Measurements from ENCODE around the gene C16orf95.

The C16orf95 gene

GRCh38 chr16:87326151-87326571 lies 9.0 kb upstream of the C16orf95 start:
- no peak overlapping the region for H3K4me3 ChIP-seq (ENCODE audit: low read length)
- H3K27me3 ChIP-seq (ENCODE audit: low read depth, low read length) = no peaks in the 10 kb centered on the region
- H3K4me2 ChIP-seq (ENCODE audit: low read length) = no peak overlapping the region
- no peaks in the 10 kb centered on the region for H4K20me1 ChIP-seq (ENCODE audit: insufficient read depth, low read length)
- H3K79me2 ChIP-seq (ENCODE audit: low read length) = no peaks in the 10 kb centered on the region
- H3K27ac ChIP-seq (ENCODE audit: low read length) = no peak overlapping the region
- H3K9me3 ChIP-seq (ENCODE audit: insufficient read depth, low read length) = no peaks in the 10 kb centered on the region
- H2AFZ ChIP-seq (ENCODE audit: low read depth, low read length) = no peak overlapping the region
- H3K4me1 ChIP-seq (ENCODE audit: low read length) = no peaks in the 10 kb centered on the region
- H3K9ac ChIP-seq (ENCODE audit: low read length) = no peak overlapping the region
- TF ChIP-seq EZH2phosphoT487 (IDR thresholded peaks at IDR 0.05; ENCODE audit: low read depth) (no peak), CTCF (IDR thresholded peaks at IDR 0.05; ENCODE audit: low read depth, low read length) (no peak)
- H3K36me3 ChIP-seq (replicated peaks; ENCODE audit: low read depth, low read length) = no peaks in the 10 kb centered on the region

GRCh38 chr16:87325423-87325858 lies 8.2 kb upstream of the C16orf95 start:
- H3K36me3 ChIP-seq (replicated peaks; ENCODE audit: low read depth, low read length) = no peaks in the 10 kb centered on the region
- no peak overlapping the region for H3K27ac ChIP-seq (ENCODE audit: low read length)
- H3K4me1 ChIP-seq (ENCODE audit: low read length) = no peaks in the 10 kb centered on the region
- no peaks in the 10 kb centered on the region for H3K27me3 ChIP-seq (ENCODE audit: low read depth, low read length)
- no peaks in the 10 kb centered on the region for H4K20me1 ChIP-seq (ENCODE audit: insufficient read depth, low read length)
- no peak overlapping the region for H3K9ac ChIP-seq (ENCODE audit: low read length)
- no peak overlapping the region for H2AFZ ChIP-seq (ENCODE audit: low read depth, low read length)
- H3K9me3 ChIP-seq (ENCODE audit: insufficient read depth, low read length) = no peaks in the 10 kb centered on the region
- H3K4me2 ChIP-seq (ENCODE audit: low read length) = no peak overlapping the region
- TF ChIP-seq CTCF (IDR thresholded peaks at IDR 0.05; ENCODE audit: low read depth, low read length) (no peak), EZH2phosphoT487 (IDR thresholded peaks at IDR 0.05; ENCODE audit: low read depth) (no peak)
- no peak overlapping the region for H3K4me3 ChIP-seq (ENCODE audit: low read length)
- no peaks in the 10 kb centered on the region for H3K79me2 ChIP-seq (ENCODE audit: low read length)

- Histone ChIP-seq H3K4me1 (ENCODE audit: low read length) (no peaks in the 10 kb centered on the region), H3K27me3 (ENCODE audit: low read depth, low read length) (no peaks in the 10 kb centered on the region), H3K4me3 (ENCODE audit: low read length) (no peak overlapping the region), H3K9me3 (ENCODE audit: insufficient read depth, low read length) (no peaks in the 10 kb centered on the region), H4K20me1 (ENCODE audit: insufficient read depth, low read length) (no peaks in the 10 kb centered on the region), H3K79me2 (ENCODE audit: low read length) (no peaks in the 10 kb centered on the region), H3K4me2 (ENCODE audit: low read length) (no peak overlapping the region), H3K36me3 (replicated peaks; ENCODE audit: low read depth, low read length) (no peaks in the 10 kb centered on the region), H3K9ac (ENCODE audit: low read length) (no peak overlapping the region), H2AFZ (ENCODE audit: low read depth, low read length) (no peak overlapping the region), H3K27ac (ENCODE audit: low read length) (no peak overlapping the region)
- TF ChIP-seq CTCF (IDR thresholded peaks at IDR 0.05; ENCODE audit: low read depth, low read length) (peak; percentile 84), EZH2phosphoT487 (IDR thresholded peaks at IDR 0.05; ENCODE audit: low read depth) (no peak)
Observed at GRCh38 chr16:87324411-87325275, 7.5 kb upstream of the C16orf95 start.

GRCh38 chr16:87323727-87324410 lies 6.7 kb upstream of the C16orf95 start:
- H3K79me2 ChIP-seq (ENCODE audit: low read length) = peaks cover 2% of the 10 kb centered on the region
- H3K36me3 ChIP-seq (replicated peaks; ENCODE audit: low read depth, low read length) = peaks cover 2% of the 10 kb centered on the region
- H3K27ac ChIP-seq (ENCODE audit: low read length) = no peak overlapping the region
- no peaks in the 10 kb centered on the region for H3K9me3 ChIP-seq (ENCODE audit: insufficient read depth, low read length)
- no peaks in the 10 kb centered on the region for H3K4me1 ChIP-seq (ENCODE audit: low read length)
- no peaks in the 10 kb centered on the region for H3K27me3 ChIP-seq (ENCODE audit: low read depth, low read length)
- H3K4me3 ChIP-seq (ENCODE audit: low read length) = no peak overlapping the region
- H3K9ac ChIP-seq (ENCODE audit: low read length) = no peak overlapping the region
- H4K20me1 ChIP-seq (ENCODE audit: insufficient read depth, low read length) = no peaks in the 10 kb centered on the region
- H2AFZ ChIP-seq (ENCODE audit: low read depth, low read length) = no peak overlapping the region
- no peak for TF ChIP-seq EZH2phosphoT487 (IDR thresholded peaks at IDR 0.05; ENCODE audit: low read depth)
- no peak for TF ChIP-seq CTCF (IDR thresholded peaks at IDR 0.05; ENCODE audit: low read depth, low read length)
- no peak overlapping the region for H3K4me2 ChIP-seq (ENCODE audit: low read length)

All from OCI-LY3 (cell line).